WERI-Rb-1 (cell line): Measurements from ENCODE around the gene RPS17.

ENCODE experiments used
- DNase-seq: peaks from one replicate; pipeline ENCODE4 v3.0.0-alpha.2; 2020
- H3K27ac ChIP-seq: fragments of 250-450 bp; sonication (Bioruptor Pico); 2 replicates; pipeline ENCODE4 v1.5.1; 2020; ENCODE audit warnings: mild to moderate bottlenecking, moderate library complexity
- H3K27me3 ChIP-seq: fragments of 250-450 bp; sonication (Bioruptor Pico); 2 replicates; pipeline ENCODE4 v1.5.1; 2021; ENCODE audit warnings: mild to moderate bottlenecking, low read depth, moderate library complexity; ENCODE audit not compliant: insufficient read depth, severe bottlenecking
- H3K36me3 ChIP-seq: fragments of 250-450 bp; sonication (Bioruptor Pico); 2 replicates; pipeline ENCODE4 v1.5.1; 2020; ENCODE audit warnings: mild to moderate bottlenecking, moderate library complexity
- H3K4me3 ChIP-seq: 2 replicates; pipeline ENCODE4 v1.5.1; 2011; ENCODE audit warnings: low read depth, mild to moderate bottlenecking, control low read depth, low read length
- H3K9me3 ChIP-seq: fragments of 250-450 bp; sonication (Bioruptor Pico); 2 replicates; pipeline ENCODE4 v1.5.1; 2021; ENCODE audit warnings: mild to moderate bottlenecking, moderate library complexity; ENCODE audit not compliant: severe bottlenecking
- CTCF ChIP-seq: IDR thresholded peaks from 2 replicates; pipeline ENCODE4 v1.5.1; 2011; ENCODE audit warnings: low read depth, mild to moderate bottlenecking, control low read depth, inconsistent platforms, low read length

The RPS17 gene

GRCh38 chr15:82572311-82572710, 32.1 kb upstream of the RPS17 start:
- peak overlapping the region; percentile 25; the same call in 1 of the 2 replicates for H3K4me3 ChIP-seq

GRCh38 chr15:82571722-82572222, 31.5 kb upstream of the RPS17 start:
- no peaks in the 10 kb centered on the region for H3K27me3 ChIP-seq
- DNase-seq = peak; percentile 80
- H3K9me3 ChIP-seq = no peaks in the 10 kb centered on the region
- H3K4me3 ChIP-seq = peak overlapping the region; percentile 25
- peak overlapping the region; percentile 17 for H3K27ac ChIP-seq
- H3K36me3 ChIP-seq = peaks cover 7% of the 10 kb centered on the region
- TF ChIP-seq CTCF = no peak

More at GRCh38 chr15:82572311-82572710, 32.1 kb upstream of the RPS17 start:
- Histone ChIP-seq H3K9me3 (no peaks in the 10 kb centered on the region), H3K36me3 (peaks cover 7% of the 10 kb centered on the region), H3K27ac (peak overlapping the region; percentile 17), H3K27me3 (no peaks in the 10 kb centered on the region)
- peak; percentile 29 for DNase-seq
- TF ChIP-seq CTCF = no peak

- peak overlapping the region; percentile 25 for H3K4me3 ChIP-seq
- H3K27ac ChIP-seq = peak overlapping the region; percentile 17; the same call in 1 of the 2 replicates
These were observed 30.7 kb upstream of the RPS17 start for GRCh38 chr15:82570721-82571508.

DNA sequence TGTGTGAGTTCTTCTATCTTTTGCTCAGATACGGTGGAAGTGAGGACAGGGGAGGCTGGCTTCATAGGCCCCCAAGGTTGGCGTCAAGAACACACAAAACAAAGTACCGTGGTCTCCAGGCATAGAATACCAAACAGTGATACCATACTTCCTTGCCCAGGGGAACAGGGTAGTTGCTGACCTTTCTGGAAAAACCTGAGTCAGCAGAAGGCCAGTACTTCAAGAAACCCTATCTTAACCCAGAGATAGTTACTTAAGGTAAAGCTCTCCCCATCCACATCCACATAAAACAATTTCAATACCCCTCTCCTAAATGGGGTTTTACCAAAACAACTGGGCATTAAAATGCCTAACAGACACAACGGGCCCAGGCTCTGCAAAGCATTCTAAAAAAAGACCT, 29.6 kb upstream of the RPS17 start:
- H3K36me3 ChIP-seq = peaks cover 7% of the 10 kb centered on the region
- TF ChIP-seq CTCF = no peak
- no peaks in the 10 kb centered on the region for H3K27me3 ChIP-seq
- no peaks in the 10 kb centered on the region for H3K9me3 ChIP-seq
- H3K4me3 ChIP-seq = no peak overlapping the region
- DNase-seq = no peak
- H3K27ac ChIP-seq = no peak overlapping the region

More at GRCh38 chr15:82570721-82571508, 30.7 kb upstream of the RPS17 start:
- TF ChIP-seq CTCF = no peak
- H3K9me3 ChIP-seq = no peaks in the 10 kb centered on the region
- peak; percentile 17 for DNase-seq
- H3K27me3 ChIP-seq = no peaks in the 10 kb centered on the region
- H3K36me3 ChIP-seq = peaks cover 7% of the 10 kb centered on the region

DNA sequence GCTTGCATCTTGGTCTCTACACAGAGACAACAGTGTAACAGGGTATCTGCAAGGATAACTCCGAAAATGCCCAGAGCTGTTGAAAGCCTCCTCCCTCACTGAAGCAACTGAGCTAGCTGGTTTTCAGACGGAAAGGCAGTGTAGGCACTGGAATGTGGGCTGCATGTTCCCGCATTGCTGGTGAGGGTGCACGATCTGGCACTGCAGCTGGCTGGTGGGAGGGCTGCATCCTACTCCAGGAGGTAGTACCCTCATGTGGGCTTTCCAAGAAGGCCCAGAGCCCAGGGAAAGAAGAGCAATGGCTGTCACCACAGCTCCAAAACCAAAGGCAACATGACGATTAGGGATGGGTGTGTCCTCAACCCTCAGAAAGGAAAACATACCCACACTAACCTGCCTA, 28.7 kb upstream of the RPS17 start:
- H3K36me3 ChIP-seq = peaks cover 7% of the 10 kb centered on the region
- H3K4me3 ChIP-seq = no peak overlapping the region
- H3K27me3 ChIP-seq = no peaks in the 10 kb centered on the region
- DNase-seq = no peak
- no peak for TF ChIP-seq CTCF
- no peaks in the 10 kb centered on the region for H3K9me3 ChIP-seq
- no peak overlapping the region for H3K27ac ChIP-seq
